ENCODE measurements around the gene CRTC3.

DNA sequence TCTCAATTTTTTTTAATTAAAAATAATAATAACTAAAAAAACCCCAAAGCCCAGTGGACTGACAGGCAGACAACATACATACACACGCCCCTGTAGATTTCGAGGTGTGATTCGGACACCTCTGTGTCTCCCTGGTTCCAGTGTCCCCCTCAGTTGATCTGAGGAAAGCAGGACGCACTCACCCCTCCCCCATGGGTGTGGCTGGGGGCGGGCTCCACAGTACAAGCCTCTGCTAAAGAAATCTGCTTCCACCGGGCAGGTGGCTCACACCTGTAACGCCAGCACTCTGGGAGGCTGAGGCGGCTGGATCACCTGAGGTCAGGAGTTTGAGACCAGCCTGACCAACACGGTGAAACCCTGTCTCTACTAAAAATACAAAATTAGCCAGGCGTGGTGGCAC is 153.6 kb downstream of the CRTC3 start:
- TF ChIP-seq, protein P1, sequence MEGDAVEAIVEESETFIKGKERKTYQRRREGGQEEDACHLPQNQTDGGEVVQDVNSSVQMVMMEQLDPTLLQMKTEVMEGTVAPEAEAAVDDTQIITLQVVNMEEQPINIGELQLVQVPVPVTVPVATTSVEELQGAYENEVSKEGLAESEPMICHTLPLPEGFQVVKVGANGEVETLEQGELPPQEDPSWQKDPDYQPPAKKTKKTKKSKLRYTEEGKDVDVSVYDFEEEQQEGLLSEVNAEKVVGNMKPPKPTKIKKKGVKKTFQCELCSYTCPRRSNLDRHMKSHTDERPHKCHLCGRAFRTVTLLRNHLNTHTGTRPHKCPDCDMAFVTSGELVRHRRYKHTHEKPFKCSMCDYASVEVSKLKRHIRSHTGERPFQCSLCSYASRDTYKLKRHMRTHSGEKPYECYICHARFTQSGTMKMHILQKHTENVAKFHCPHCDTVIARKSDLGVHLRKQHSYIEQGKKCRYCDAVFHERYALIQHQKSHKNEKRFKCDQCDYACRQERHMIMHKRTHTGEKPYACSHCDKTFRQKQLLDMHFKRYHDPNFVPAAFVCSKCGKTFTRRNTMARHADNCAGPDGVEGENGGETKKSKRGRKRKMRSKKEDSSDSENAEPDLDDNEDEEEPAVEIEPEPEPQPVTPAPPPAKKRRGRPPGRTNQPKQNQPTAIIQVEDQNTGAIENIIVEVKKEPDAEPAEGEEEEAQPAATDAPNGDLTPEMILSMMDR (IDR thresholded peaks at IDR 0.05; ENCODE audit: insufficient read depth, low read depth, low read length), result no peak
- no peak for TF ChIP-seq EZH2 (IDR thresholded peaks at IDR 0.05; ENCODE audit: insufficient read depth, low read length)
